ENCODE measurements around the gene KLF11. TPM values are rescaled to one million over a fixed set of nuclear protein-coding genes. Genes with fewer than 3 reads are reported as not detected.

The KLF11 gene
- total RNA-seq, 1 experiment from 2014 or later = 21.0 TPM

DNA sequence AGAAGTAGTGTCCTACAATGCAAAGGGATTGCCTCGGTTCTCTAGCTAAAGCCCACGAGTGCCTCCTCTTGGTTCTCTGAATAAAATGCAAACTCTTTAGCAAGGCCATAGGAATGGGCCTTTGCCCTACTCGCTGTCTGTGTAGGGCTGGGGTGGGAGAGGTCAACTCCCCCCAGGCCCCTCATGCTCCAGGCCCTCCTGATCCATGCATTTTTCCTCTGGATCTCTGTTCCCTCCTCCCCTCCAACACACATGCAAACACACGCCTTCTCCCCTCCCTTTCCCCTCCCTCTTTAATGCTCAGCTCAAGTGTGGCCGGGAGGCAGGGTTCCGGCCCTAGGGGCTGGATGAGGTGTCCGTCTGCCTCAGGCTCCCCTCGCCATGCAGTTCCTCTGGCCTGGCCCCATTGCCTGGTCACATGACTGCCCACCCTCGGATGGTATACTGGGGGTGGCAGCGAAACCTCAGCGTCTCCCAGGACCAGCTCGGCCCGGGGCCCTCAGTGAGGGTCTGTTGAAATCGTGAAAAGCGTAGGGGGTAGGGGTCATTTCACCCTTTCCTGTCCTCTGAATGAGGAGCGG, 14.9 kb upstream of the KLF11 start:
- no peak for DNase-seq
- H3K27me3 Mint-ChIP-seq (ENCODE audit: insufficient read depth, unreplicated experiment) = no peaks in the 10 kb centered on the region
- Histone ChIP-seq H3K27me3 (replicated peaks; ENCODE audit: control insufficient read depth, insufficient read depth, low read length) (no peaks in the 10 kb centered on the region), H3K4me3 (ENCODE audit: low read depth, low read length) (no peak overlapping the region), H3K4me1 (no peaks in the 10 kb centered on the region), H3K36me3 (ENCODE audit: control insufficient read depth, insufficient read depth, low read length) (no peaks in the 10 kb centered on the region), H3K9me3 (no peaks in the 10 kb centered on the region)
- ChIA-PET POLR2A (no interaction called here), CTCF (interaction anchor here (1.8 kb wide), 1 partner anchor 44 kb away, joined by 7 read pairs; no protein-coding TSS in a partner anchor)
- H3K36me3 Mint-ChIP-seq (ENCODE audit: insufficient read depth, unreplicated experiment) = no peaks in the 10 kb centered on the region
- BruUV-seq (replicated peaks) = no TSS peak
- TF ChIP-seq, protein P1, sequence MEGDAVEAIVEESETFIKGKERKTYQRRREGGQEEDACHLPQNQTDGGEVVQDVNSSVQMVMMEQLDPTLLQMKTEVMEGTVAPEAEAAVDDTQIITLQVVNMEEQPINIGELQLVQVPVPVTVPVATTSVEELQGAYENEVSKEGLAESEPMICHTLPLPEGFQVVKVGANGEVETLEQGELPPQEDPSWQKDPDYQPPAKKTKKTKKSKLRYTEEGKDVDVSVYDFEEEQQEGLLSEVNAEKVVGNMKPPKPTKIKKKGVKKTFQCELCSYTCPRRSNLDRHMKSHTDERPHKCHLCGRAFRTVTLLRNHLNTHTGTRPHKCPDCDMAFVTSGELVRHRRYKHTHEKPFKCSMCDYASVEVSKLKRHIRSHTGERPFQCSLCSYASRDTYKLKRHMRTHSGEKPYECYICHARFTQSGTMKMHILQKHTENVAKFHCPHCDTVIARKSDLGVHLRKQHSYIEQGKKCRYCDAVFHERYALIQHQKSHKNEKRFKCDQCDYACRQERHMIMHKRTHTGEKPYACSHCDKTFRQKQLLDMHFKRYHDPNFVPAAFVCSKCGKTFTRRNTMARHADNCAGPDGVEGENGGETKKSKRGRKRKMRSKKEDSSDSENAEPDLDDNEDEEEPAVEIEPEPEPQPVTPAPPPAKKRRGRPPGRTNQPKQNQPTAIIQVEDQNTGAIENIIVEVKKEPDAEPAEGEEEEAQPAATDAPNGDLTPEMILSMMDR (IDR thresholded peaks at IDR 0.05; ENCODE audit: insufficient read depth in 1 of 2, low read depth in 1 of 2, low read length in 1 of 2, severe bottlenecking in 1 of 2, unreplicated experiment in 1 of 2) = no peak
- peaks cover 9% of the 10 kb centered on the region for H3K4me1 Mint-ChIP-seq (ENCODE audit: low read depth, unreplicated experiment)
- H3K4me3 Mint-ChIP-seq (ENCODE audit: unreplicated experiment) = no peak overlapping the region
- no peaks in the 10 kb centered on the region for H3K9me3 Mint-ChIP-seq (ENCODE audit: unreplicated experiment)
- intact Hi-C loops (cut with micrococcal nuclease; ENCODE audit: unreplicated experiment) = no loop called here
- no peak overlapping the region for H3K27ac Mint-ChIP-seq (ENCODE audit: unreplicated experiment)

DNA sequence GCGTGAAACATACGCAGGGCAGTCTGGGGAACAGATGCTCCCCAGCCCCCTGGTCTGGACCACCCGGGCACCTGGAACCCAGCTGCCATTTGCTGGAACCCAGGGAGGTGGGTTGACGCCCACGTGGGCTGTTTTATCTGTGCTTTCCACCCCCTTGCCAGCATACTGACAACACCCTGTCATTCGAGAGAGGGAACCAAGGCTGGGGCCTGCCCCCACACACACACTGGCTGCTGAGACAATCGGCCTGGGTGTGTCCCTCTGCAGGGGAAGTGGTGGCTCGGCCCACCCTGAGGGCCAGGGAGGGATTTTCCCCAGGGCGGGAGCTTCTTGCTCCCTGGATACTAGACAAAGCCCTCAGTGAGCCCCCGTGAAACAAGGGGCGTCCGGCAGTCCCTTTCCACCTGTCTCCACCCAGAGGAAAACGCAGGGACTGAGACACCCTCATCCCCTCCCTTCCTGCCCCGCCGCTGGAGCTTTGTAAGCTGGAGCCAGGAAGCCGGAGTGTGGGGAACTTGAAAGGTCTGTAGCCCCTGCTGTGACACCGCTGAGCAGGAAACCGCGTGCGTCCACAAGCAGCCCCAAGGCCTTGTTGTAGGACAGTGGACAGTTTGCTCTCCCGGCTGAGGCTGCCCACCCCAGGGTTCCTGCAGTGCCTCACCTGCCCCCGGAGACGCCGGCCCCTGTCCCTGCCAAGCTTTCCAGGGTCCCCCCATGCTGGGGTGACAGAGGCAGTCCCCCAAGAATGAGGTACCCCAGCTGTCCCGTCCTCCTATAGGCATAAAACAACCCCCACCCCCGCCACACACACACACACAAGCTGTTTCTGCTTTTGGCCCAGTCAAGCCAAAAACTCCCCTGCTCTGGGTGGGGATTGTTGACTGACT, 14.1 kb upstream of the KLF11 start:
- no peak overlapping the region for H3K27ac Mint-ChIP-seq (ENCODE audit: unreplicated experiment)
- intact Hi-C loops (cut with micrococcal nuclease; ENCODE audit: unreplicated experiment) = no loop called here
- Histone ChIP-seq H3K4me3 (ENCODE audit: low read depth, low read length) (no peak overlapping the region), H3K27me3 (replicated peaks; ENCODE audit: control insufficient read depth, insufficient read depth, low read length) (no peaks in the 10 kb centered on the region), H3K9me3 (no peaks in the 10 kb centered on the region), H3K36me3 (ENCODE audit: control insufficient read depth, insufficient read depth, low read length) (no peaks in the 10 kb centered on the region), H3K4me1 (no peaks in the 10 kb centered on the region)
- no peaks in the 10 kb centered on the region for H3K36me3 Mint-ChIP-seq (ENCODE audit: insufficient read depth, unreplicated experiment)
- no peak overlapping the region for H3K4me3 Mint-ChIP-seq (ENCODE audit: unreplicated experiment)
- no TSS peak for BruUV-seq (replicated peaks)
- ChIA-PET POLR2A (no interaction called here), CTCF (interaction anchor here (1.8 kb wide), 1 partner anchor 45 kb away, joined by 7 read pairs; no protein-coding TSS in a partner anchor)
- peaks cover 9% of the 10 kb centered on the region for H3K4me1 Mint-ChIP-seq (ENCODE audit: low read depth, unreplicated experiment)
- DNase-seq = no peak
- TF ChIP-seq, protein P1 (IDR thresholded peaks at IDR 0.05; ENCODE audit: insufficient read depth in 1 of 2, low read depth in 1 of 2, low read length in 1 of 2, severe bottlenecking in 1 of 2, unreplicated experiment in 1 of 2) = no peak
- no peaks in the 10 kb centered on the region for H3K27me3 Mint-ChIP-seq (ENCODE audit: insufficient read depth, unreplicated experiment)
- H3K9me3 Mint-ChIP-seq (ENCODE audit: unreplicated experiment) = no peaks in the 10 kb centered on the region

DNA sequence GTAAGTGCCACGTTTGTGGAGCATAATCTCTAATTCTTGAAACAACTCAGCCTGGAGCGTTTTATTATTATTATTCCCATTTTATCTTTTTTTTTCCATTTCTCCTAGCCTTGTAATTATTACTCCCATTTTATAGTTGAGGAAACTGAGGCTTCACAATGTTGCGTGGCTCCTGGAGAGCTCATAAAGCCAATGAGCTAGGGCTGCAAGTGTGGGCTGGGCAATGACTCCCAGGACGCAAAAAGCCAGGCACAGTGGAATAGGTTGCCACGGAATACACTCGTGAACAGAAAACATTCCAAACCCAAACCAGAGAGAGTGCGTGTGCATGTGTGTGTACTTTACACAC, 13.5 kb upstream of the KLF11 start:
- H3K9me3 ChIP-seq = no peaks in the 10 kb centered on the region
- no peak for DNase-seq
- H3K27ac Mint-ChIP-seq (ENCODE audit: unreplicated experiment) = no peak overlapping the region
- TF ChIP-seq, protein P1 (IDR thresholded peaks at IDR 0.05; ENCODE audit: insufficient read depth in 1 of 2, low read depth in 1 of 2, low read length in 1 of 2, severe bottlenecking in 1 of 2, unreplicated experiment in 1 of 2) = no peak
- no peaks in the 10 kb centered on the region for H3K9me3 Mint-ChIP-seq (ENCODE audit: unreplicated experiment)
- ChIA-PET POLR2A (no interaction called here), CTCF (interaction anchor here (1.8 kb wide), 1 partner anchor 46 kb away, joined by 7 read pairs; no protein-coding TSS in a partner anchor)
- H3K36me3 ChIP-seq (ENCODE audit: control insufficient read depth, insufficient read depth, low read length) = no peaks in the 10 kb centered on the region
- no TSS peak for BruUV-seq (replicated peaks)
- no peak overlapping the region for H3K4me3 Mint-ChIP-seq (ENCODE audit: unreplicated experiment)
- no peak overlapping the region for H3K4me3 ChIP-seq (ENCODE audit: low read depth, low read length)
- H3K27me3 ChIP-seq (replicated peaks; ENCODE audit: control insufficient read depth, insufficient read depth, low read length) = no peaks in the 10 kb centered on the region
- H3K36me3 Mint-ChIP-seq (ENCODE audit: insufficient read depth, unreplicated experiment) = no peaks in the 10 kb centered on the region
- no peaks in the 10 kb centered on the region for H3K4me1 ChIP-seq
- H3K4me1 Mint-ChIP-seq (ENCODE audit: low read depth, unreplicated experiment) = peaks cover 13% of the 10 kb centered on the region
- intact Hi-C loops (cut with micrococcal nuclease; ENCODE audit: unreplicated experiment) = no loop called here
- no peaks in the 10 kb centered on the region for H3K27me3 Mint-ChIP-seq (ENCODE audit: insufficient read depth, unreplicated experiment)

Measured in Caco-2 (cell line).